HG03159 (cell line): ENCODE results near the gene FOXD4.
"Not testable (repeated sequence)": the region's sequence is repeated elsewhere in the genome, so short reads cannot be mapped to it uniquely, and the experiment has no call there.

Experiments used
- ATAC-seq: cut with Tn5 transposase; IDR thresholded peaks from one replicate; pipeline ENCODE4 v1.9.1; 2021; ENCODE audit warnings: mild to moderate bottlenecking, moderate library complexity; ENCODE audit not compliant: unreplicated experiment

FOXD4 gene

GRCh38 chr9:117995-118467 is at the start of gene FOXD4:
FOXD4 (minus strand) TSS chr9:118417; CDS start chr9:118119, 298 bp downstream.
- not testable (repeated sequence) for ATAC-seq

GRCh38 chr9:159871-160270 is 41.7 kb upstream of the FOXD4 start:
- not testable (repeated sequence) for ATAC-seq

GRCh38 chr9:151173-151572 is 33.0 kb upstream of the FOXD4 start:
- not testable (repeated sequence) for ATAC-seq

GRCh38 chr9:139880-140279 is 21.7 kb upstream of the FOXD4 start:
- not testable (repeated sequence) for ATAC-seq

- ATAC-seq: not testable (repeated sequence)
These were observed 848 bp downstream of the FOXD4 start for GRCh38 chr9:117144-117994.

GRCh38 chr9:116239-117077 is 1.8 kb downstream of the FOXD4 start:
- ATAC-seq: not testable (repeated sequence)

GRCh38 chr9:115118-115451 is 3.1 kb downstream of the FOXD4 start:
- ATAC-seq: not testable (repeated sequence)

- ATAC-seq: not testable (repeated sequence)
These were observed 3.7 kb downstream of the FOXD4 start for GRCh38 chr9:114267-115117.

- ATAC-seq: not testable (repeated sequence)
These were observed 4.5 kb downstream of the FOXD4 start for GRCh38 chr9:113468-114266.

- not testable (repeated sequence) for ATAC-seq
These were observed 5.4 kb downstream of the FOXD4 start for GRCh38 chr9:112589-113467.

- ATAC-seq: not testable (repeated sequence)
These were observed 7.5 kb downstream of the FOXD4 start for GRCh38 chr9:110672-111071.

GRCh38 chr9:109540-109939 is 8.7 kb downstream of the FOXD4 start:
- not testable (repeated sequence) for ATAC-seq

- ATAC-seq: not testable (repeated sequence)
These were observed 9.3 kb downstream of the FOXD4 start for GRCh38 chr9:108742-109495.

- not testable (repeated sequence) for ATAC-seq
These were observed 12.2 kb downstream of the FOXD4 start for GRCh38 chr9:105991-106390.

GRCh38 chr9:100430-100829 is 17.8 kb downstream of the FOXD4 start:
- ATAC-seq: not testable (repeated sequence)

GRCh38 chr9:99867-100266 is 18.4 kb downstream of the FOXD4 start:
- ATAC-seq: not testable (repeated sequence)

- not testable (repeated sequence) for ATAC-seq
These were observed 19.4 kb downstream of the FOXD4 start for GRCh38 chr9:98775-99174.

GRCh38 chr9:94992-95391 is 23.2 kb downstream of the FOXD4 start:
- ATAC-seq: not testable (repeated sequence)
